Mesothelial cell of epicardium (in vitro differentiated cells): ENCODE data around the gene FKBP5. TPM values are rescaled to one million over a fixed set of nuclear protein-coding genes. Genes with fewer than 3 reads are reported as not detected.
"Not testable (repeated sequence)": the region's sequence is repeated elsewhere in the genome, so short reads cannot be mapped to it uniquely, and the experiment has no call there.

Experiments
- DNase-seq, 2 experiments: peaks; one replicate each; pipeline ENCODE4 v3.0.0; 2021; ENCODE audit warnings: low spot score in 2 of 2; ENCODE audit not compliant: unreplicated experiment in 2 of 2
- H3K27ac Mint-ChIP-seq: 2 replicates; pipeline ENCODE4 v1.8.0; 2021; ENCODE audit warnings: mixed read lengths
- H3K27me3 Mint-ChIP-seq: 2 replicates; pipeline ENCODE4 v1.8.0; 2021; ENCODE audit warnings: low read depth, mixed read lengths
- H3K36me3 Mint-ChIP-seq: 2 replicates; pipeline ENCODE4 v1.8.0; 2021; ENCODE audit warnings: mixed read lengths
- H3K4me1 Mint-ChIP-seq: 2 replicates; pipeline ENCODE4 v1.8.0; 2021; ENCODE audit warnings: mixed read lengths
- H3K4me3 Mint-ChIP-seq: 2 replicates; pipeline ENCODE4 v1.8.0; 2021; ENCODE audit warnings: mild to moderate bottlenecking, moderate library complexity, mixed read lengths
- H3K9me3 Mint-ChIP-seq: 2 replicates; pipeline ENCODE4 v1.8.0; 2021; ENCODE audit warnings: mixed read lengths
- total RNA-seq: library from RNA; stranded (reverse); gene quantifications from 3 replicates; pipeline ENCODE4 v1.2.1, GENCODE V29; 2021
- TF ChIP-seq, protein P1 (sequence below): fragments of 200-600 bp; sonication (generic); IDR thresholded peaks from one replicate; pipeline ENCODE4 v1.5.0; 2021; ENCODE audit warnings: antibody characterized with exemption; ENCODE audit not compliant: unreplicated experiment

Gene FKBP5
- total RNA-seq, 1 donor from 2014 or later, result 7.3 TPM

GRCh38 chr6:35544769-35545361 is 143.8 kb downstream of the FKBP5 start:
- H3K27ac Mint-ChIP-seq, result peak overlapping the region; percentile 66
- TF ChIP-seq, protein P1, sequence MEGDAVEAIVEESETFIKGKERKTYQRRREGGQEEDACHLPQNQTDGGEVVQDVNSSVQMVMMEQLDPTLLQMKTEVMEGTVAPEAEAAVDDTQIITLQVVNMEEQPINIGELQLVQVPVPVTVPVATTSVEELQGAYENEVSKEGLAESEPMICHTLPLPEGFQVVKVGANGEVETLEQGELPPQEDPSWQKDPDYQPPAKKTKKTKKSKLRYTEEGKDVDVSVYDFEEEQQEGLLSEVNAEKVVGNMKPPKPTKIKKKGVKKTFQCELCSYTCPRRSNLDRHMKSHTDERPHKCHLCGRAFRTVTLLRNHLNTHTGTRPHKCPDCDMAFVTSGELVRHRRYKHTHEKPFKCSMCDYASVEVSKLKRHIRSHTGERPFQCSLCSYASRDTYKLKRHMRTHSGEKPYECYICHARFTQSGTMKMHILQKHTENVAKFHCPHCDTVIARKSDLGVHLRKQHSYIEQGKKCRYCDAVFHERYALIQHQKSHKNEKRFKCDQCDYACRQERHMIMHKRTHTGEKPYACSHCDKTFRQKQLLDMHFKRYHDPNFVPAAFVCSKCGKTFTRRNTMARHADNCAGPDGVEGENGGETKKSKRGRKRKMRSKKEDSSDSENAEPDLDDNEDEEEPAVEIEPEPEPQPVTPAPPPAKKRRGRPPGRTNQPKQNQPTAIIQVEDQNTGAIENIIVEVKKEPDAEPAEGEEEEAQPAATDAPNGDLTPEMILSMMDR, result no peak
- DNase-seq, result no peak
- peaks cover 11% of the 10 kb centered on the region for H3K9me3 Mint-ChIP-seq
- no peaks in the 10 kb centered on the region for H3K27me3 Mint-ChIP-seq
- peaks cover 2% of the 10 kb centered on the region for H3K36me3 Mint-ChIP-seq
- peaks cover 28% of the 10 kb centered on the region for H3K4me1 Mint-ChIP-seq
- H3K4me3 Mint-ChIP-seq, result no peak overlapping the region

DNA sequence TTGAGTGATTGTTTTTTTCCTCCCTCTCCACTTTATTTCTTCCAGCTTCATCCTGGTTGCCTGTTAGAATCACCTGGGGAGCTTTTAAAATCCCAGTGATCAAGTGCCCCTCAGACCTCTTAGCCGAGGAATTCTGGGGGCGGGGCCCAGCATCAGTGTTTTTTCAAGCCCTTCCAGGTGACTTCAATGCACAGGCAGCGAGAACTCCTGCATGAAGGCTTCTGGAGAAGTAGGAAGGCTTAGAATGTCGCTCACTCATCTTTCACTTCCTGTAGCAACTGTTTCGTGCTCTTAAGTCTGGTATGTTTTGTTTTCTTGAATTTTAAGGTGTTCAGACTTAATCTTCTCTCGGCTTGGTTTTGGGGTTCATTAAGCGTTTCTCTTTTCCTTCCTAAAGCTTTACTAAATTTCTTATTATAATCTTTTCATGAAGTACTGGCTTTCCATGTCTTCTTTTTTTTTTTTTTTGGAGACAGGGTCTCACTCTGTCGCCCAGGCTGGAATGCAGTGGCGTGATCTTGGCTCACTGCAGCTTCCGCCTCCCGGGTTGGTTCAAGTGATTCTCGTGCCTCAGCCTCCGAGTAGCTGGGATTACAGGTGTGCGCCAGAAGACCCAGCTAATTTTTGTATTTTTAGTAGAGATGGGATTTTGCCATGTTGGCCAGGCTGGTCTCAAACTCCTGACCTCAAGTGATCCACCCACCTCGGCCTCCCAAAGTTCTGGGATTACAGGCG is 145.1 kb downstream of the FKBP5 start:
- Mint-ChIP-seq H3K4me3 (no peak overlapping the region), H3K27ac (peak overlapping the region; percentile 56), H3K4me1 (peaks cover 33% of the 10 kb centered on the region), H3K9me3 (peaks cover 9% of the 10 kb centered on the region), H3K27me3 (no peaks in the 10 kb centered on the region), H3K36me3 (peaks cover 2% of the 10 kb centered on the region)
- no peak for DNase-seq
- TF ChIP-seq, protein P1, result no peak

- Mint-ChIP-seq H3K4me3 (no peak overlapping the region), H3K4me1 (peaks cover 25% of the 10 kb centered on the region), H3K27ac (no peak overlapping the region), H3K36me3 (peaks cover 2% of the 10 kb centered on the region), H3K27me3 (no peaks in the 10 kb centered on the region), H3K9me3 (peaks cover 9% of the 10 kb centered on the region)
- TF ChIP-seq, protein P1, result no peak
- DNase-seq, result no peak
Measured at GRCh38 chr6:35541836-35542235, 146.9 kb downstream of the FKBP5 start.

DNA sequence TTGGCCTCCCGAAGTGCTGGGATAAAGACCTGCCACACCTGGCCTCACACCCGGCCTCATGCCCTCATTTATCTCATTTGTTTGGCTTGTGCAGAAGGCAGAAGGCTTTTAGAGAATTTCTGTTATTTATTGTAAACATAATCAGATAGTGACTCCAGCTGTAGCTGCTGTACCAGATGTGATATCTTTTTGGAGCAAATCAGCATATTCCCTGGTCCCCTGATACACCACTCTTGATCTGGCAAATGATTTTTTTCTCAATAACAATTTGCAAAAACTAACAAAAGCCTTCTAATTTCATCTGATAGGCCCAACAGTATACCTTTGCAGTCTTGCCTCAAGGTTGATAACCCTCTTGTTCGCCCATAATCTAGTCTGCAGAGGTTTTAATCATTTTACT is 149.5 kb downstream of the FKBP5 start:
- H3K9me3 Mint-ChIP-seq, result peaks cover 9% of the 10 kb centered on the region
- peaks cover 2% of the 10 kb centered on the region for H3K36me3 Mint-ChIP-seq
- no peaks in the 10 kb centered on the region for H3K27me3 Mint-ChIP-seq
- H3K4me1 Mint-ChIP-seq, result peaks cover 25% of the 10 kb centered on the region
- TF ChIP-seq, protein P1, result no peak
- H3K27ac Mint-ChIP-seq, result no peak overlapping the region
- DNase-seq, result no peak
- no peak overlapping the region for H3K4me3 Mint-ChIP-seq

GRCh38 chr6:35535847-35536246 is 152.9 kb downstream of the FKBP5 start:
- not testable (repeated sequence) for H3K27ac Mint-ChIP-seq, DNase-seq, H3K4me3 Mint-ChIP-seq, H3K27me3 Mint-ChIP-seq, H3K9me3 Mint-ChIP-seq, H3K36me3 Mint-ChIP-seq
- peaks cover 26% of the 10 kb centered on the region for H3K4me1 Mint-ChIP-seq

GRCh38 chr6:35534407-35535170 is 154.1 kb downstream of the FKBP5 start:
- TF ChIP-seq, protein P1, result no peak
- Mint-ChIP-seq H3K36me3 (no peaks in the 10 kb centered on the region), H3K4me3 (peak overlapping the region; percentile 6), H3K27ac (peak overlapping the region; percentile 80), H3K27me3 (no peaks in the 10 kb centered on the region), H3K4me1 (peaks cover 26% of the 10 kb centered on the region), H3K9me3 (no peaks in the 10 kb centered on the region)
- DNase-seq, result peak in 1 of 2 experiments; percentile 67
